Activated B cell treated with CpG ODN at 0.5 μM for 24 hours (primary cell): ENCODE data around the gene CPOX. TPM values are rescaled to one million over a fixed set of nuclear protein-coding genes. Genes with fewer than 3 reads are reported as not detected.
"Not testable (repeated sequence)": the region's sequence is repeated elsewhere in the genome, so short reads cannot be mapped to it uniquely, and the experiment has no call there.

Experiments used
- ATAC-seq: fragments of 200-7000 bp; cut with Tn5 transposase; one replicate; pipeline ENCODE4 v1.10.0; 2021; ENCODE audit warnings: low read depth, mild to moderate bottlenecking, moderate library complexity
- CTCF ChIA-PET: fragments of 350-600 bp; sonication (Branson Sonifier 250); formaldehyde crosslinking; loops from one replicate; lab custom pipeline; 2021; ENCODE audit warnings: antibody characterized with exemption; lab: Charles Lee
- POLR2A ChIA-PET: fragments of 350-600 bp; sonication (Branson Sonifier 250); formaldehyde crosslinking; loops from one replicate; lab custom pipeline; 2021; ENCODE audit warnings: antibody characterized with exemption; lab: Charles Lee
- DNase-seq: peaks from one replicate; pipeline ENCODE4 v3.0.0; 2022
- H3K27ac Mint-ChIP-seq: one replicate; pipeline ENCODE4 v1.8.0; 2020; ENCODE audit warnings: mixed read lengths
- H3K27me3 Mint-ChIP-seq: one replicate; pipeline ENCODE4 v1.8.0; 2021; ENCODE audit warnings: mixed read lengths
- H3K36me3 Mint-ChIP-seq: one replicate; pipeline ENCODE4 v1.8.0; 2021; ENCODE audit warnings: low read depth, mixed read lengths
- H3K4me1 Mint-ChIP-seq: one replicate; pipeline ENCODE4 v1.8.0; 2021; ENCODE audit warnings: mixed read lengths
- H3K4me3 Mint-ChIP-seq: one replicate; pipeline ENCODE4 v1.8.0; 2020; ENCODE audit warnings: mild to moderate bottlenecking, mixed read lengths
- H3K9me3 Mint-ChIP-seq: one replicate; pipeline ENCODE4 v1.8.0; 2020; ENCODE audit warnings: mixed read lengths
- CTCF ChIP-seq: fragments of 200-600 bp; IDR thresholded peaks from one replicate; pipeline ENCODE4 v1.8.0; 2022; ENCODE audit warnings: antibody characterized with exemption, mild to moderate bottlenecking
- intact Hi-C: fragments of 100-400 bp; cut with micrococcal nuclease; formaldehyde crosslinking; loops from one replicate; pipeline ENCODE4 v1.15.1; 2024
- total RNA-seq: library from RNA; stranded (reverse); gene quantifications from 2 replicates; pipeline ENCODE4 v1.2.3, GENCODE V29; 2022

The CPOX gene
- 17.3 and 17.5 TPM in 2 replicates for total RNA-seq

DNA sequence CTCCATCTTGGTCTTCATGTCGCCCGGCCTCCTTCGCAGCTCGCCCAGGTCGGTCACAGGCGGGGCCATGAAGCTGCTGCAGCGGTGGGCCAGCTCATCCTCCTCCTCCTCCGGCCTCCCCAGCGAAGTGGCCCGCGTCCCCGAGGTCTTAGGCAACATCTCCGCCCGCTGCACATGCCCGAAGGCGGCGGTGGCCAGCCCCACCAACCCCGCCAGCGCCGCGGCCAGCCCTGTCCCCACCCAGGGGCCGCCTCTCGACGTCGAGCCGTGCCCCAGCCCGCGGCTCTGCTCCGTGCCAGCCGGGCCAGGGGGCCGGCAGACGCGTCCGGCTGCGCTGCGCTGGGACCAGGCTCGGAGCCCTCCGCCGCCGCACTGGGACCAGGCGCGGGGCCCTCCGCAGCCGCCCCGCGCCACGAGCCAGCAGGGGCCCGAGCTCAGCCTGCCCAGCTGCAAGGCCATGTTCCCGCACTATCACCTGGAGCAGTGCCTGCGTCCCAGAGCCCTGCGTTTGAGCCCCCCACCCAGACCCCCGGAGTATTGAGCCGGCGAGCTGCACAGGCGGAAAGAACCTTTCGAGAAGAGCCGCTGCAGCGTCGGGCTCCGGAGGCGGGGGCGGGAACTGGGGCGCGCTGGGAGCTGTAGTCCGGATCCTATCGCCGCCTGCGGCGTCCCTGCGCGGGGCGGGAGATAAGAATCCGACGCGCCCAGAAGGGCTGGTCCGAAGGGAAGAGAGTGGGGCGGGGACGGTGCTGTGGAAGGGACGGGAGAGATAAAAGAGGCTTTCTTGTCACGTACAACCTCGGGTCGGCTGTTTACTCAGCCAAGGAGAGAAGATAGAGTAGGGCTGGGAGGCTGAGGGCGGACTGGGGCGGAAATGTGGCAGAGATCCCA, at the start of gene CPOX:
Gene CPOX, minus strand, starts transcription at position 566 of the 891 bp plus-strand sequence. Its CDS starts 107 bp downstream, at position 459.
- intact Hi-C loops: loop anchor here (1.0 to 10.0 kb wide), 8 partner anchors 70 to 1808 kb away; partner anchors contain the start of genes ARL6, CMSS1, DCBLD2 and GABRR3
- H3K27ac Mint-ChIP-seq: peak within 1 kb of the TSS; percentile 91

DNA sequence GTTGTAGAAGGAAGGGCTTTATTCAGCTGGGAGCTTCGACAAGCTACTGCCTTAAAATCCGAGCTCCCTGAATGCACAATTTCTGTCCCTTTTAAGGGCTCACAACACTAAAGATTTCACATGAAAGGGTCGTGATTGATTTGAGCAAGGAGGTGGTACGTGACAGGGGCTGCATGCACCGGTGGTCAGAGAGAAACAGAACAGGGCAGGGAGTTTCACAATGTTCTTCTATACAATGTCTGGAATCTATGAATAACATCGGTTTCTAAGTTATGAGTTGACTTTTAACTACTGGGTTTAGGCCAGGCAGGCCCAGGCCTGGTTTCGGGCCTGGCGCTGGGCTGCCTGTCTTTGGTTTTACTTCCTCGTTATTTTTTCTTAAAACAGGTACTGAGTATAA, 49.4 kb upstream of the CPOX start:
- POLR2A ChIA-PET, H3K36me3 Mint-ChIP-seq, H3K27ac Mint-ChIP-seq, DNase-seq, H3K9me3 Mint-ChIP-seq, intact Hi-C loops, H3K4me3 Mint-ChIP-seq, ATAC-seq, H3K4me1 Mint-ChIP-seq, H3K27me3 Mint-ChIP-seq, CTCF ChIA-PET: not testable (repeated sequence)

More for the DNA sequence above, at the start of gene CPOX:
- POLR2A ChIA-PET: interaction anchor here (0.6 to 3.9 kb wide), 6 partner anchors 9 to 482 kb away, joined by 3 to 33 read pairs (median 4); partner anchors contain the start of genes CLDND1 and DCBLD2
- peak; percentile 95 for ATAC-seq
- Mint-ChIP-seq H3K9me3 (no peaks in the 10 kb centered on the region), H3K4me3 (peak within 1 kb of the TSS; percentile 97), H3K36me3 (peaks cover 23% of the 10 kb centered on the region), H3K4me1 (peaks cover 33% of the 10 kb centered on the region), H3K27me3 (no peaks in the 10 kb centered on the region)
- no peak for TF ChIP-seq CTCF
- CTCF ChIA-PET: interaction anchor here (1.0 to 1.3 kb wide), 3 partner anchors 9 to 220 kb away, joined by 3 to 9 read pairs (median 3); partner anchors contain the start of gene CLDND1
- peak; percentile 70 for DNase-seq

- H3K27ac Mint-ChIP-seq, POLR2A ChIA-PET, H3K9me3 Mint-ChIP-seq, H3K4me3 Mint-ChIP-seq, H3K36me3 Mint-ChIP-seq, intact Hi-C loops, H3K4me1 Mint-ChIP-seq, DNase-seq, CTCF ChIA-PET, H3K27me3 Mint-ChIP-seq, ATAC-seq: not testable (repeated sequence)
Measured at GRCh38 chr3:98641756-98642155, 48.3 kb upstream of the CPOX start.

DNA sequence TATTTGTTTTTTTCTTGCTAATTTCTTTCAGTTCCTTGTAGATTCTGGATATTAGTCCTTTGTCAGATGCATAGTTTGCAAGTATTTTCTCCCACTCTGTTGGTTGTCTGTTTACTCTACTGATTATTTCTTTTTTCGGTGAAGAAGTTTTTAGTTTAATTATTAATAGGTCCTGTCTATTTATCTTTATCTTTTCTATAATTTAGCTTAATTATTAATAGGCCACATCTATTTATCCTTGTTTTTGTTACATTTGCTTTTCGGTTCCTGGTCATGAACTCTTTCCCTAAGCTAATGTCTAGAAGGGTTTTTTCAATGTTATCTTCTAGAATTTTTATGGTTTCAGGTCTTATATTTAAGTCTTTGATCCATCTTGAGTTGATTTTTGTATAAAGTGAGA, 45.1 kb upstream of the CPOX start:
- H3K27me3 Mint-ChIP-seq, H3K4me1 Mint-ChIP-seq, ATAC-seq, H3K27ac Mint-ChIP-seq, H3K4me3 Mint-ChIP-seq, CTCF ChIA-PET, DNase-seq, H3K36me3 Mint-ChIP-seq, POLR2A ChIA-PET, H3K9me3 Mint-ChIP-seq, intact Hi-C loops: not testable (repeated sequence)

- TF ChIP-seq CTCF: no peak
- Mint-ChIP-seq H3K36me3 (no peaks in the 10 kb centered on the region), H3K4me3 (no peak overlapping the region), H3K27me3 (no peaks in the 10 kb centered on the region), H3K4me1 (no peaks in the 10 kb centered on the region), H3K9me3 (no peaks in the 10 kb centered on the region), H3K27ac (no peak overlapping the region)
- ChIA-PET POLR2A (no interaction called here), CTCF (no interaction called here)
- no peak for ATAC-seq
- intact Hi-C loops: no loop called here
- no peak for DNase-seq
Measured at GRCh38 chr3:98630416-98630815, 37.0 kb upstream of the CPOX start.

DNA sequence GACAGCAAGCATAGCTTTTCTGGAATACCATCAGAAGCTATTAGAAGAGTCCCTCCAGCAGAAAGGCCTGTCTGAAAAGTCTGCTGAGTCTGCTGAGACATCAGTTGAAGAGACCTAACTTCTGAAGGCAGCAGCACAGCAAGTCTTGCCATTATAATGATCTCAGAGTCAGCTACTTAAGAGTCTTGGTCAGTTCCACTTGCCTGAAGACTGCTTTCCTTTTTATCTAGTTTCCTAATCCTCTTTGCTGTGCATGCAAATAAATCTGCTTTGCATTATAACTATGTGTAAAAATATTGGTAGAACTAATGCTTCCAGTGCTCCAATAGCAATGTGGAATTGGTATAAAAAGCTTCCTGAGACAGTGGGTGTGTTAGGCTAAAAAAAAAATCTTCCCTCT, 34.9 kb upstream of the CPOX start:
- Mint-ChIP-seq H3K4me3 (no peak overlapping the region), H3K4me1 (no peaks in the 10 kb centered on the region), H3K27me3 (no peaks in the 10 kb centered on the region), H3K27ac (no peak overlapping the region), H3K36me3 (no peaks in the 10 kb centered on the region), H3K9me3 (no peaks in the 10 kb centered on the region)
- CTCF ChIA-PET: no interaction called here
- POLR2A ChIA-PET: no interaction called here
- ATAC-seq: no peak
- TF ChIP-seq CTCF: no peak
- no peak for DNase-seq
- intact Hi-C loops: no loop called here
